HG02840 (cell line): ENCODE results near the gene ASPHD2.
"Not testable (repeated sequence)": the region's sequence is repeated elsewhere in the genome, so short reads cannot be mapped to it uniquely, and the experiment has no call there.

ENCODE experiments used
- ATAC-seq: cut with Tn5 transposase; IDR thresholded peaks from one replicate; pipeline ENCODE4 v1.9.1; 2021; ENCODE audit warnings: mild to moderate bottlenecking, moderate library complexity, moderate number of reproducible peaks; ENCODE audit not compliant: unreplicated experiment, low FRiP score

Gene ASPHD2

GRCh38 chr22:26416256-26416655 lies 12.8 kb upstream of the ASPHD2 start:
- ATAC-seq, result no peak

GRCh38 chr22:26416670-26417276 lies 12.3 kb upstream of the ASPHD2 start:
- ATAC-seq, result no peak

GRCh38 chr22:26417406-26417805 lies 11.7 kb upstream of the ASPHD2 start:
- ATAC-seq, result no peak

GRCh38 chr22:26418620-26419019 lies 10.4 kb upstream of the ASPHD2 start:
- ATAC-seq, result no peak

GRCh38 chr22:26426924-26427323 lies 2.1 kb upstream of the ASPHD2 start:
- ATAC-seq, result no peak

- ATAC-seq, result peak; percentile 4
These were observed 612 bp downstream of the ASPHD2 start for GRCh38 chr22:26429458-26430286.

GRCh38 chr22:26430600-26430999 lies 1.5 kb downstream of the ASPHD2 start:
- ATAC-seq, result no peak

- no peak for ATAC-seq
These were observed 2.4 kb downstream of the ASPHD2 start for GRCh38 chr22:26431261-26431995.

GRCh38 chr22:26432619-26433311 lies 3.7 kb downstream of the ASPHD2 start:
- ATAC-seq, result no peak

GRCh38 chr22:26433805-26434204 lies 4.7 kb downstream of the ASPHD2 start:
- no peak for ATAC-seq

GRCh38 chr22:26435327-26436093 lies 6.5 kb downstream of the ASPHD2 start:
- ATAC-seq, result no peak

GRCh38 chr22:26436903-26437515 lies 7.9 kb downstream of the ASPHD2 start:
- no peak for ATAC-seq

- ATAC-seq, result no peak
These were observed 8.8 kb downstream of the ASPHD2 start for GRCh38 chr22:26437694-26438392.

GRCh38 chr22:26438776-26439175 lies 9.7 kb downstream of the ASPHD2 start:
- ATAC-seq, result not testable (repeated sequence)

- ATAC-seq, result no peak
These were observed 10.5 kb downstream of the ASPHD2 start for GRCh38 chr22:26439559-26439958.

- no peak for ATAC-seq
These were observed 13.2 kb downstream of the ASPHD2 start for GRCh38 chr22:26442086-26442756.

GRCh38 chr22:26443901-26444690 lies 15.0 kb downstream of the ASPHD2 start:
- ATAC-seq, result no peak

- ATAC-seq, result no peak
These were observed 15.7 kb downstream of the ASPHD2 start for GRCh38 chr22:26444777-26445176.
